Coronary artery (tissue), 2 donors: ENCODE results near the gene UBE2E1.

Source experiments
- DNase-seq: peaks from one replicate; pipeline ENCODE4 v3.0.0-alpha.2; 2017; ENCODE audit warnings: low spot score
- H3K27ac ChIP-seq, 2 donors: fragments of 200-600 bp; sonication (generic); one replicate each; pipeline ENCODE4 v1.5.1; 2016 to 2019
- H3K4me3 ChIP-seq: fragments of 200-600 bp; sonication (generic); 2 replicates; pipeline ENCODE4 v1.5.1; 2016; ENCODE audit warnings: mild to moderate bottlenecking, moderate library complexity
- TF ChIP-seq, protein P1 (sequence below): fragments of 200-600 bp; sonication (generic); IDR thresholded peaks from one replicate; pipeline ENCODE4 v1.5.1; 2019; ENCODE audit warnings: antibody characterized with exemption

UBE2E1 gene

DNA sequence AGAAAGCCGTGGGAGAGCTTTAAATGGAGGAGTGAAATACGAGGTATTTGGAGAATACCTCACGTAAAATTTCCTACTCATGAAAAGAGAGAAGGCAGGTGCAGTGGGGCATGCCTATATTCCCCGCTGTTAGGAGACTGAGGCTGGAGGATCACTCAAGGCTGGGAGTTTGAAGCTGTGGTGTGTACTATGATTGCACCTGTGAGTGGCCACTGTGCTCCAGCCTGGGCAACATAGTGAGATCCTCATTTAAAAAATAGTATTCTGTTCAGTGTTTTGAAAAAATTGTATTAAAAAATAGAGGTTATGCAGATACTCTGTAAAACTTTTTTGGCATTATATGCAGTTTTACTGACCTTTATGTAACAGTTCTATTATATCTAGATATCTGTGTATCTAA is 20.0 kb downstream of the UBE2E1 start:
- Histone ChIP-seq H3K27ac (no peak overlapping the region), H3K4me3 (no peak overlapping the region)
- TF ChIP-seq, protein P1, sequence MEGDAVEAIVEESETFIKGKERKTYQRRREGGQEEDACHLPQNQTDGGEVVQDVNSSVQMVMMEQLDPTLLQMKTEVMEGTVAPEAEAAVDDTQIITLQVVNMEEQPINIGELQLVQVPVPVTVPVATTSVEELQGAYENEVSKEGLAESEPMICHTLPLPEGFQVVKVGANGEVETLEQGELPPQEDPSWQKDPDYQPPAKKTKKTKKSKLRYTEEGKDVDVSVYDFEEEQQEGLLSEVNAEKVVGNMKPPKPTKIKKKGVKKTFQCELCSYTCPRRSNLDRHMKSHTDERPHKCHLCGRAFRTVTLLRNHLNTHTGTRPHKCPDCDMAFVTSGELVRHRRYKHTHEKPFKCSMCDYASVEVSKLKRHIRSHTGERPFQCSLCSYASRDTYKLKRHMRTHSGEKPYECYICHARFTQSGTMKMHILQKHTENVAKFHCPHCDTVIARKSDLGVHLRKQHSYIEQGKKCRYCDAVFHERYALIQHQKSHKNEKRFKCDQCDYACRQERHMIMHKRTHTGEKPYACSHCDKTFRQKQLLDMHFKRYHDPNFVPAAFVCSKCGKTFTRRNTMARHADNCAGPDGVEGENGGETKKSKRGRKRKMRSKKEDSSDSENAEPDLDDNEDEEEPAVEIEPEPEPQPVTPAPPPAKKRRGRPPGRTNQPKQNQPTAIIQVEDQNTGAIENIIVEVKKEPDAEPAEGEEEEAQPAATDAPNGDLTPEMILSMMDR: no peak
- no peak for DNase-seq

DNA sequence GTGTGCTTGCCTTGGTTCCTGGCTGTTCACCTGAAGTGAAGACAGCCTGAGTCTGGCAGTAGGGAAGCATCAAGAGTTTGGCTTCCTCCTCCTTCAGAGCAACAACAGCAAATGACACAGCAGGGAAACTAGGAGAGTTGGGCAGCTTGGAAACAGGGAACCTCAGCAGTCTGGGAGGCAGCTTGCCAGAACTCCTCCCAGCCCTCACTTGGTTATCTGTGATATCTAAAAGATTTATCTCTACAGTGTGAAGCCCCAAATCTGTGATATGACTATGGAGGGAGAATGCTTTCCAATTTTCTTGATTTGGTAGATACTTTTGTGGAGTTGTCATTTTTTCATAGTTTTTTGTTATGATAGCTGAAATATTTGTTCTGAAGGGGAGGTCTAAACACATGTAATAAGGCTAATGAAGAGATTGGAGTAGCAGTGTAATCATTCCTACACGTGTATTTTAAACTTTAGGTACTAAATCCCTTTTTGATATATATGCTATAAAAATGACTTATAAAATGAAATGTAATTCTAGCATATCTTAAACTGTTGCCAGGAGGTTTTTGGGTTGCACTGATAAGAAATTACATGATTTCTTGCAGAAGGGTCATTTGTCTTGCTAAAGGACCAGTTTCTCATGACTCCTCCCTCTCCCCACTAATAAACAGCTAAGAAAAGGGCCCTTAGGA is 20.8 kb downstream of the UBE2E1 start:
- H3K27ac ChIP-seq: no peak overlapping the region
- DNase-seq: no peak
- no peak overlapping the region for H3K4me3 ChIP-seq
- TF ChIP-seq, protein P1: no peak

DNA sequence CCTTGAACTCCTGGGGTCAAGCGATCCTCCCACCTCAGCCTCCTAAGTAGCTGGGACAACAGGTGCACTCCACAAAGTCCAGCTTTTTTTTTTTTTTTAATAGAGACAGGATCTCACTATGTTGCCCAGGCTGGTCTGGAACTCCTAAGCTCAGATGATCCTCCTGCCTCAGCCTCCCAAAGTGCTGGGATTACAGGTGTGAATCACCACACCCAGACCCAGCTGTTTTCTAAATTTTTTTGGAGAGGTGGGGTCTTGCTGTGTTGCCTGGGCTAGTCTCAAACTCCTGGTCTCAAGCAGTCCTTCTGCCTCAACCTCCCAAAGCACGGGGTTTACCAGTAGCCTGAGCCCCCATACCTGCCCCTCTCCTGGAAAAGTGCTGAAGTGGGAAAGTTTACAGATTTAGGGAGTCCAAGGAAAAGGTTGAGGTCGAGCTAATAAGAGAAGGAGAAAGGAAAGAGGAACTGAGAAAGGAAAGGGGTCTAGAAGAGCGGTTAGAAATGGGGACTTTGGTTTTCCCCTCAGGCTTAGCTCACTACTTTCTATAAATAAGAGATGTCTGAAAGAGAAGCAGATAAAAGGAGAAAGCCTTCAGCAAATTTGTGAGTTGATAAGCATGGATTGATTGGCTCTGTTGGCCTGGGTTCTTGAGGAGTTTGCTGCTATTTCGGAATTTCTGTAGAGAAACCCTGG is 23.6 kb downstream of the UBE2E1 start:
- TF ChIP-seq, protein P1: no peak
- Histone ChIP-seq H3K27ac (no peak overlapping the region), H3K4me3 (no peak overlapping the region)
- no peak for DNase-seq

DNA sequence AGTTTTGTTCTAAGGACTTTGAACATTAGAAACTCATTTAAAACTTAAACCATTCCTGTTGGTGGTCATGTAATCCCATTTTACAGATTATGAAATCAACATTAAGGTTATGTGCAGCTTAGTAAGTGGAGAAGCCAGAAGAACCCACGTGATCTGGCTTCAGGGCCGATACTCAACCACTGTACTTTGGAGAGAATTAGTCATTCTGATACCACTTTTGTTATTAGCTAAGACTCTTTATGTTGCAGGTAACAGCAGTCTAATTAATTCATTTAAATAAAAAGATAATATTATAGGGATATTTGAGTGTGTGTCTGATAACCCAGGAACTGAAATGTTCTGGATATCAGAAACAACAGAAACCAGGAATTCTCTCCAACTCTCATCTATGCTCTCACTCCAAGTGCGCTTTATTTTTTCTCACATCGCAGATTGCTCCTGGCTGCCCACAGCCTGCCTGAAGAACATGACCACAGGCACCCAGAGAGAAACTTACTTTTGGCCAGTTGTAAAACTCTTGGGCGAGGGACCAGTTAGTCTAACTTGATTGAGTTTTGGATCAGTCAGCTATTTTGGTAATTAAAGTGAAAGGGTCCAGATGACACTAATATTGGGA is 25.2 kb downstream of the UBE2E1 start:
- no peak overlapping the region for H3K4me3 ChIP-seq
- TF ChIP-seq, protein P1: no peak
- no peak overlapping the region for H3K27ac ChIP-seq
- no peak for DNase-seq

DNA sequence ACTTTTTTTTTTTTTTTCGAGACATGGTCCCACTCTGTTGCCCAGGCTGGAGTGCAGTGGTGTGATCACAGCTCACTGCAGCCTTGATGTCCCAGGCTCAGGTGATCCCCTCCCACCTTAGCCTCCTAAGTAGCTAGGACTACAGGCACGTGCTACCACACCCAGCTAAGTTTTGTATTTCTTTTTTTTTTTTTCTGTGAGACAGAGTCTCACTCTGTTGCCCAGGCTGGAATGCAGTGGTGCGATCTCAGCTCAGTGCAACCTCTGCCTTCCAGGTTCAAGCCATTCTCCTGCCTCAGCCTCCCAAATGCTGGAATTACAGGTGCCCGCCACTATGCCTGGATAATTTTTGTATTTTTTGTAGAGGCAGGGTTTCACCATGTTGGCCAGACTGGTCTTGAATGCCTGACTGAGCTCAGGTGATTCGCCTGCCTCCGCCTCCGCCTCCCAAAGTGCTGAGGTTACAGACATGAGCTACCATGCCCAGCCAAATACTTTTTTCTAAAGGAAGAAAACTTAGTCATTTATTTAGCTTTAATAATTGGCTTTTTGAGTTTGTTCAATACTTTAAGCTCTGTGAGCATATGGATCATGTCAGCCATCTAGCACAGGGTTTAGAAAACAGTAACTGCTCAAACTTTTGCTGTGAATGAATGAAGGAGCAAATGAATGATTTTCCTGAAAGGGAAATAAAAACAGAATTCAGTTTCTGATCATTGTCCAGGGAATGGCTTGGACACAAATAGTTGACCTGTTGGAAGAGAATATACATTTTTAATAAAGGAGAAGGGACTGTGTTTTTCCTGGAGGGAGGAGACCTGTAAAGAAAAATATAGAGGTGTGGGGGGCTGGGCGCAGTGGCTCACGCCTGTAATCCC is 26.0 kb downstream of the UBE2E1 start:
- Histone ChIP-seq H3K27ac (no peak overlapping the region), H3K4me3 (no peak overlapping the region)
- TF ChIP-seq, protein P1: no peak
- DNase-seq: no peak

DNA sequence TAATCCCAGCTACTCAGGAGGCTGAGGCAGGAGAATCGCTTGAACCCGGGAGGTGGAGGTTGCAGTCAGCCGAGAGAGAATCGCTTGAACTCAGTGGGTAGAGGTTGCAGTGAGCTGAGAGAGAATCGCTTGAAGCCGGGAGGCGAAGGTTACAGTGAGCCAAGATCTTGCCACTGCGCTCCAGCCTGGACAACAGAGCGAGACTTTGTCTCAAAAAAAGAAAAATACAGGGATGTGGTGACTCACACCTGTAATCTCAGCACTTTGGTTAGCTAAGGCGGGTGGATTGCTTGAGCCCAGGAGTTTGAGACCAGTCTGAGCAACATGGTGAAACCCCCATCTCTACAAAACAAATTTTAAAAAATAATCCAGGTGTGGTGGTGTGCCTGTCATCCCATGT is 26.8 kb downstream of the UBE2E1 start:
- H3K4me3 ChIP-seq: no peak overlapping the region
- no peak overlapping the region for H3K27ac ChIP-seq
- DNase-seq: no peak
- TF ChIP-seq, protein P1: no peak
